ENCODE results near the gene COA8.

Gene COA8

GRCh38 chr14:103611215-103611614, 48.5 kb downstream of the COA8 start:
- no peak for DNase-seq (ENCODE audit: low spot score)
- Histone ChIP-seq H3K4me3 (no peak overlapping the region), H3K27ac (no peak overlapping the region)
- TF ChIP-seq CTCF (IDR thresholded peaks at IDR 0.05): no peak

- TF ChIP-seq CTCF (IDR thresholded peaks at IDR 0.05): no peak
- DNase-seq (ENCODE audit: low spot score): no peak
- Histone ChIP-seq H3K4me3 (no peak overlapping the region), H3K27ac (no peak overlapping the region)
Observed at GRCh38 chr14:103613517-103613916, 50.8 kb downstream of the COA8 start.

GRCh38 chr14:103616635-103617300, 54.0 kb downstream of the COA8 start:
- Histone ChIP-seq H3K27ac (no peak overlapping the region), H3K4me3 (no peak overlapping the region)
- DNase-seq (ENCODE audit: low spot score): no peak
- TF ChIP-seq CTCF (IDR thresholded peaks at IDR 0.05): no peak

- no peak for TF ChIP-seq CTCF (IDR thresholded peaks at IDR 0.05)
- no peak overlapping the region for H3K27ac ChIP-seq
- no peak for DNase-seq (ENCODE audit: low spot score)
- no peak overlapping the region for H3K4me3 ChIP-seq
Observed at GRCh38 chr14:103619057-103619456, 56.3 kb downstream of the COA8 start.

- TF ChIP-seq CTCF (IDR thresholded peaks at IDR 0.05): no peak
- Histone ChIP-seq H3K4me3 (no peak overlapping the region), H3K27ac (no peak overlapping the region)
- no peak for DNase-seq (ENCODE audit: low spot score)
Observed at GRCh38 chr14:103621860-103622259, 59.1 kb downstream of the COA8 start.

GRCh38 chr14:103623308-103623707, 60.5 kb downstream of the COA8 start:
- Histone ChIP-seq H3K4me3 (no peak overlapping the region), H3K27ac (peak overlapping the region in 1 of 2 donors; percentile 100)
- no peak for DNase-seq (ENCODE audit: low spot score)
- TF ChIP-seq CTCF (IDR thresholded peaks at IDR 0.05): no peak

- Histone ChIP-seq H3K27ac (peak overlapping the region; percentile 78 to 100), H3K4me3 (peak overlapping the region; percentile 45)
- no peak for DNase-seq (ENCODE audit: low spot score)
- TF ChIP-seq CTCF (IDR thresholded peaks at IDR 0.05): no peak
Observed at GRCh38 chr14:103623883-103624482, 61.2 kb downstream of the COA8 start.

All from coronary artery (tissue), 2 donors.